ENCODE measurements around the gene LRP5.

LRP5 gene

DNA sequence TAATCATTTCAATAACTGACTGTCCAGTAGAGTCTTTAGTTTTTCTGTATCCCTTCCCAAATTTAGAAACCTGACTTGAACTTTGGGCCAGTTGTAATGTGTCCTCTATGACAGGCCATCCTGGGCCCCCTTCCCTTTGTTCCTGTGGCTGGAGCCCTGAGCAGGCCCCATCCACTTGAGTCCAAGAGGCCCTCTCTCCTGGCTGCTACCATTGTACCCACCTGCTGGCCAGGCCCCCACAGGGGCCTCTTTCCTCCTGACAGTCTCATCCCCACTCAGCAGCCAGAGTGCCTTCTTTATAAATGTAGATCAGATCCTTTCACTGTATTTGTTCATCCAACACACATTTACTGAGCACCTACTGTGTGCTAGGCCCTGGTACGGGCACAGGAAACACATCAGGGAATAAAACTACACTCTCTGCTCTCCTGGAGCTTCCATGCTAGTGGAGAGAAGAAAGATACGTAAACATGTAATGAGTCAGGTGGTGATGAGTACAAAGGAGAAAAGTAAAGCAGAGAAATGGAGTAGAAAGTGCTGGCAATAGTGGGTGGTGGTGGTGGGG lies 2.7 kb upstream of the LRP5 start:
- no peak for DNase-seq (ENCODE audit: low read depth)

GRCh38 chr11:68311160-68312116 lies 953 bp upstream of the LRP5 start:
- no peak for DNase-seq (ENCODE audit: low read depth)

DNA sequence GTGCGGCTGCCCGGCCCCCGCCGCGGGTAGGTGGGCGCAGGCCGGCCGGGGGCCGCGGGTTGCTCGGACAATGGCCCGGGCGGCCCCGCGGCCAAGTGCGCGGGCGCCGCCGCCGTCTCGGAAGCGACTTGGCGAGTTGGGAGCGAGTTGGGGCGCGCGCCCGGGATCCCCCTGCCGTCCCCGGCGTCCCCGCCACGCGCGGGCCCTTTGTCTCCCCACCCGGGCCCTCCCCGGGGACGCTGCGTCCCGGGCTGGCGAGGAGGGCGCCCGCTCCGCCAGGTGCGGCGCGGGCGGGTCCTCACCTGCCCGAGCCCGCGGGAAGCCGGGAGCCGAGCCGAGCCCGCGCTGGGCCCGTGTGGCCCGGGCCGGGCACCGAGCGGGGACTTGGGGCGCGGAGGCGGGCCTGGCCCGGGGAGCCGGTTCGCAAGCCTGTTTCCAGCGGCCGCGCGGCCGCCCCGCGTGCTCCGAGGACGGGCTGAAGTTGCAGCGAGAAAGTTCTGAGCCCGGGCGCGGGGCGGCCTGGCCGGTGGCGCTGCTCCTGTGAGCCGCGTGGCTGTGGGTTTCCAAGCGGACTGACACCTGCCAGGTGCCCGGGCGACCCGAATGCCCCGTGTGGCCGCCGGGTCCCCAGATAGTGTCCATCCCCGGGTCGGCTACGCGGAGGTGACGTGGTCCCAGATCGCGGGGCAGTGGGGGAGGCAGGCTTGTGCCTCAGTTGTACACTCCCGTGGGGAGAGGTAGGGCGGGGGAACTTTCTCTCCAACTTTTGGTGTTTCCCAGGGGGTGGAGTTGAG lies 586 bp downstream of the LRP5 start:
- DNase-seq (ENCODE audit: low read depth): no peak

DNA sequence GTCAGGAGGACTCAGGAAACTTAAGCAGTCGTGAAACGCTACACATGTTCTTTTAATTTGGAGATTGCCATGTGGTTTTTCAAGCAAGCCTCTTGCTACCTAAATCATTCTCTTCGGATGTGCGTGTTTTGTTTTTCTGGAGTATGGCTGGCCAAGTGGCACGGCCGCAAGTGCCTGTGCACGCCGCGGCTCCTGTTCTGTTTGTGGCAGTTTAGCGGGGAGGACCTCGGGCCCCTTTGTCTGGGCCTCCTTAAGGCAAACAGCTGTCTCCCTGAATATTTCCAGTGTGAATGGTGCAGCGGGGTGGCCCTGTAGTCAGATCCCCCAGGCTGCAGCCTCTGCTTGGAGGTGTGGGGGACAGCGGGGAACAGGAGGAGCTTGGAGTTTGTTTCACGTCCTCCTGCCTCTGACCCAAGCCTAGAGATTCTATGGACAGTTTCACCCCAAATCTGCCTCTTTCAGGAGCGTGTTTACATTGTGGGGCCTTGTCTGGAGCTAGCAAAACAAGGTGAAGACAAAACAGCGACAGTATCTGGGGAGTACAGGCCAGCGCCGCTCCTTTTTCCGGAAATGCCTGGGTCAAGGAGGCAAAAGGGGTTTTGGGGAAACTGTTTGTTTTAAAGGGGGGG lies 1.3 kb downstream of the LRP5 start:
- DNase-seq (ENCODE audit: low read depth): no peak

DNA sequence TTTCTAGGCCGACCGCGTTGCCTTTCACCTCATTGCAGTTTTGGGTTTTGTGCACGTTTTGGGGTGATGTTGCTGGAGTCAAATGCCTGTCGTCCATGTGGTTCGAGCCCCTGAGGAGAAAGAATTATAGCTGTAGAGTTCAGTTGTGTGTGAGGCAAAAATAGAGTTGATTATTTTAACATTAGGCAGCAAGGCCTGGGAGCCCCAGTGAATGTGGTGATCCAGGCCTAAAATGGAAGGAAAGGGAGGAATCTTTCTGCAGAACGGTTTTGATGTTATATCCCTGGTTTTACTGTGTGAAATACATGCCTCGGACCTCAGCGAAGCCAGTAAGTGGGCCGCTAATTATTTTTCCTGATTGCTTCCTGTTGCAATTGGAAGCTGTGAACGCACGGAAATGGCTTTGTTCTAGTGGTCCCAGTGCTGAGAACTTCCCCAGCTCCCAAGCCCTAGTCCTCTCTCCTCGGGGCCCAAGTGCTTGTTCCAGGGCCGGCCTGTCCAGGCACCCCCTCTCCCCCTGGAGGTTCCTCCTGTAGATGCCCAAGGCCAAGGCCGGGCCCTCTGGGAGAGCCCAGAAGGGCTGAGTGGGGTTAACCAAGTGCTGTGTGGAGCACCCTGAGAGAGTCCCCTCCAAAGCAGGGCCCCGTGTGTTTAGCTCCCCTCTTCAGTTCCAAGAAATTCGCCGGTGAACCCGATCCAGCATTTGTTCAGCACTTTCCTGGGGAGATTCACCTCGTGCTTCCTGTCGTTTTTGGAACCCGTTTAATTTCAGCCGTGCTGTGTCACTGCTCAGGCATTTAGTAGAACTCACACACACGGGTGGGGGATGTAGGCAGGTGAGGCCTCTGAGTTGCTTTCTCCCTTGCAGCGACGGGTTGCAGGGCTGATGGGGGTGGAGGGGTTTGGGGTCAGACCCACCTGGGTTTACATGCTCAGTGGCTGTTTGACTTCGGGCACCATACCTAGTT lies 2.1 kb downstream of the LRP5 start:
- DNase-seq (ENCODE audit: low read depth): peak; percentile 48

DNA sequence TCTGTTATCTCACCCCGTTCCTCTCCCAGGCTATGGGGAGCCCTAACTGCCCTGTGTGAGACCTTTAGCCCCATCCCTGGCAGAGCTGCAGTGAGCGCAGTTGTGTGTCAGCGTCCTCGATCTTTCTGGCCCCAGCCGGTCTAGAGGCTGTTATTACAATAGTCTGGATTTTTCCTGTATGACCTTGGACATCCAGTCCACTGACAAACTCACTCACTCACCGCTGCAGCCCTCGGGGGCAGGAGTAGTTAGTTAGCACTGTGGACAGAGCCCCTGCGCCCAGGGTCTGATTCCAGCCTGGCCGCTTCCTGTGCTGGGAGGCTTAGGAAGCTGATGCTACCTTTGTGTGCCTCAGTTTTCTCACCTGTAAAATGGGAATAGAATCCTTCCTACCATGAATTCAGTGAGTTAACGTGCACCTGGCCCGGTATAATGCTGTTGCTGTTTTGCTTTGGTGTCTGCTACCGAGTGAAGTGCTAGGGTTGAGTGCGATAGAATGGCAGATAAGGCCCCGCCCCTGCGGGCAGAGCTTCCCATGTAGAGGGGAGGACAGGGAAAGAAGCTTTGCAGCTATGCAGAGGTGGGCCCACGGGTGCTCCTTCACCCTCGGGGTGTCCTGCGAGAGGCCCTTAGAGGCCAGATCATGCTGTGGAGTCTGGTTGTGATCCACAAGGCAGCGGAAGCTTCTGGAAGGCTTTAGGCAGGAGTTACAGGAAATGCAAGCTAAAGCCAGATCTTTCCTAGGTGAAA lies 3.0 kb downstream of the LRP5 start:
- peak; percentile 58 for DNase-seq (ENCODE audit: low read depth)

DNA sequence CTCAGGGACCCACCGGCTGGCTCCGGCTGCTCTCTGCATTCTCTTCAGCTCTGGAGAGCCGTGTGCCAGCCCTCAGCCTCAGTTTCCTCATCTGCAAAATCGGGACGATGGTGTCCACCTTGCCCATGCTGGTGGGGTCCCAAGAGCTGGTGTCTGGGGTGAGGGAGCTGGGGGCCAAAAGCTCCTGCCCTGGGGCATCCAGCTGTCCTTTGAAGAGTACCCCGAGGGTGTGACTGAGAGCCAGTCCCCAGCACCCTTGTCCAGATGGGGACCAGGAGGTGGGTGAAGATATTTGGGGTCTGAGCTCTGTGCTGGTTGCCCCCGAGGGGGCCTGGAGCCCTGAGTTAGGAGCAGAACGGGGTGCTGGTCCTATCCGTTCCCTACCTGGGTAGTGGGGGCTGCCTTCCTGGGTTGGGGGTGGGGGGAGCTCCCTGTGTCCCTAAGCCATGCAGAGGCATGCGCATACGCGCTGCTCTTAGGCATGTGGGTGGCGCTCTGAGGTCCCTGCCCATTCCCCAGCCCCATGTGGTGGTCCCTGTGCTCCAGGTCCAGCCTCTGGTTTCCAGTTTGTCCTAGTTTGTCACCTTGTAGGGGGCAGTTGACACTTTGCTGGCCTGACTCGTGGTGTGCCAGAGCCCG lies 4.9 kb downstream of the LRP5 start:
- DNase-seq (ENCODE audit: low read depth): no peak

DNA sequence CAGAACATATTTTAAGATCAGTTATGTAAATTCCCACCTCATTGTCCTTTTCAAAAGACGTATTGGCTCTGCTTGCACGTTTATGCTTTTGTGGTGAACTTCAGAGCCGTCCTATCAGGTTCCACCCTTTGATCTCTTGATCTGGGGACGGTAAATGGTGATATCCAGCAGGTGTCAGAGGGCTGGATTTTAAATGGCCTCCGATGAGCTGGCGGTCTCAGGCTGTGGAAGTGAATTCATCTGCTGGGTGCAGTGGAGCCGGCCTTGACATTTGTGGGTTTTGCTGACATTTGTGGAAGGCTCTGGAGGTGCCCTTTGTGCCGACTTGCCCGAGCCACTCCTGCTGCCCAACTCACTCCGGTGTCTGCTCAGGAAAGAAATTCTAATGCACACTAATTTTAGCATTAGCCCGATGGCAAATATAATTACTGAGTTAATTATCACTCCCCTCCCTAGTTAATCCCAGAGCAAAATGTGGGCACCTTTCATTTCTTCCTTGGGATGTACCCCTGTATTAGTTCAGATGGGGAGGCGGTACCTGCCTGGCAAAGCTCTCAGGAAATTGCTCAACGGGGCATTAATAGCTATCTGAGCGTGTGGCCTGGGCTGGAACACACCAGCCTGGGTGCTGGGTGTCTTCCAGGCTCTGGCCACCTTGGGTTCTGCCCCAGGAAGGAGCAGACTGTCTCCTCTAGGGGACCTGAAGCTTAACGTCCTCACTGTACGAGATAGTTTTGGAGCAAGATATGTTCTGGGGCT lies 9.1 kb downstream of the LRP5 start:
- DNase-seq (ENCODE audit: low read depth): no peak

- DNase-seq (ENCODE audit: low read depth): no peak
Observed at GRCh38 chr11:68322052-68322430, 9.7 kb downstream of the LRP5 start.

GRCh38 chr11:68324241-68324640 lies 11.8 kb downstream of the LRP5 start:
- no peak for DNase-seq (ENCODE audit: low read depth)

GRCh38 chr11:68324695-68325094 lies 12.3 kb downstream of the LRP5 start:
- no peak for DNase-seq (ENCODE audit: low read depth)

GRCh38 chr11:68325183-68325906 lies 13.0 kb downstream of the LRP5 start:
- DNase-seq (ENCODE audit: low read depth): no peak

DNA sequence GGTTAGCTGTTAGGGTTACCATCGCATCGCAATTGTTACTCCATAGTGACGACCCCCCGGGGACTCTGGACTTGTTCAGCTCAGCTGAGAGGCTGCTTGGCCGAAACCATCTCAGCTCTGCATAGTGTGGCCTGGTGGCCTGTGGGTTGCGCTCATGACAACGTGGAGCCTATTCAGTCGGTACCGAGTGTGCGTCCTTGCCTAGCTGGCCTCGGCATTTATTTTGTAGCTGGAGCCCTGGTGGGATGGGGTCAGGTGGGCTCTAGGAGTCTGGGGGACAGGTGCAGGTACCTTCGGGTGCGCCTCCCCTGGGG lies 13.5 kb downstream of the LRP5 start:
- DNase-seq (ENCODE audit: low read depth): no peak

GRCh38 chr11:68326334-68327215 lies 14.2 kb downstream of the LRP5 start:
- no peak for DNase-seq (ENCODE audit: low read depth)

DNA sequence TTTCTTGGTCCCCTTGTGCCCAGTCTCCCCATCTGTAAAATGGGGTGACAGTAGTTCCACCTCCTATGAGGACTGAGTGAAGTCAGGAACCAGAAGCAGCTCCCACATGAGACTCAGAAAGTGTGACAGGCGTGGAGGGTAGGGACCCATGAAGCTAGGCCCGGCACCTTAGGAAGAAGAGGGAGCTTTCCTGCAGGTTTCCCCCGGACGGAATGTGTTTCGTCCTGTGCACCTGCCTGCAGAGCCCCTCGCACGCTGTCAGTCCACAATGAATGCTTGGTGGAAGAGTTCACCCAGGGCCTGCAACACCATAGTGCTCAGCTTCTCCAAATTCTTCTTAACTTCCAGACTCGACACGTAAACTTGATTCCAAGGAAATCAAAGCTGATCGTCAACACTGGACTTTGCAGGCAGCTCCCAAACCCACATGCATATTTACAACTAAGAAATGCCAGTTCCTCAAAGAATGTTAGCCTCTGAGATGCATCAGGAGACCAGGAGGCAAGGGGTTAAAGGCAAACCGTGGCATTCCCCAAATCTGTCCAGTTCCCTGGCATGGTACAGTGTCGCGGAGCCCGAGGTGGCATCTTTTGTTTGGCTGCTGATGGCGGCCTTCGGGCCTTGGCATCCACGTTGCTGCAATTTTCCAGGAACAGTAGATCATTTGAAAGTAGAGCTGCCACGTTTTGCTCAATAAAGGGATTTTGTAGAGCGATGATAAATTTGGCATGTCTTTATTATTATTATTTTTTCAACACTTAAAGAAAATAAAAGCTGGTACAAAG lies 15.4 kb downstream of the LRP5 start:
- DNase-seq (ENCODE audit: low read depth): no peak

DNA sequence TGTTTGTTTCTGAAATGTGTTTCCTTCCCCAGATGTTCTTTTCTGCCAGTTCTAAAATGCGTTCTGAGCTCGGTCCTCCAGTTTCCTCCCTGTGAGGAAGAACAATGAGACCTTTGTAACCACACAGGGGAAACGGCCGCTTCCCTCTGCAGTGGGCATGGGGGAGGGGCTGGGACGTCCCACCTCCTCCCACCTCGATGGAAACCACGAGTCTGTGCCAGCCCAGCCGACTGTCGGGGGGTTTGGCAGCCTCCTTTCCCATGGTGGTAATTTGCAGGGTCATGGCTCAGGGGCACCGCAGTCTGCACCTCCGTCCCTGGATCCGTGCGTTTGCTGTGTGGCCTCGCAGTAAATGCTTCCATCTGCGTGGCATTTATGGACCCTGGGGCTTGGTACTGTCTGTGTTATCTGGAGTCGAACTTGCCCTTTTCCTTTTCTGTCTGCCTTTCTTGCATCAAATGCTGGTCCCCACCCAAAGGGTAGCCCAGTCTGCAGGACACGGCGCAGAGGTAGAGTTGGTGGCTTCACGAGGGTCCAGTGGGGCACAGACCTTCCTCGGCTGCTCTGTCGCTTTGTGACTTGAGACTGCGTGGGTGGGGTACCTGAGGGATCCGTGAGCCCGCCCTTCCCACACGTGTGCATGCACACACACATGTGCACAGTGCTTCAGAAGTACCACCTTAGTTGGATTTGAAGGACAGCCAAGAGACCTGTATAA lies 16.1 kb downstream of the LRP5 start:
- no peak for DNase-seq (ENCODE audit: low read depth)

Data from amniotic epithelial cell (primary cell).